GDM1 (cell line): ENCODE results near the gene TOM1L2.
A peak's percentile ranks its signal among the peaks of the same experiment; 100 is the strongest.

Source experiments
- DNase-seq: peaks from one replicate; lab custom pipeline; 2025; lab: John Stamatoyannopoulos, UW

Gene TOM1L2

DNA sequence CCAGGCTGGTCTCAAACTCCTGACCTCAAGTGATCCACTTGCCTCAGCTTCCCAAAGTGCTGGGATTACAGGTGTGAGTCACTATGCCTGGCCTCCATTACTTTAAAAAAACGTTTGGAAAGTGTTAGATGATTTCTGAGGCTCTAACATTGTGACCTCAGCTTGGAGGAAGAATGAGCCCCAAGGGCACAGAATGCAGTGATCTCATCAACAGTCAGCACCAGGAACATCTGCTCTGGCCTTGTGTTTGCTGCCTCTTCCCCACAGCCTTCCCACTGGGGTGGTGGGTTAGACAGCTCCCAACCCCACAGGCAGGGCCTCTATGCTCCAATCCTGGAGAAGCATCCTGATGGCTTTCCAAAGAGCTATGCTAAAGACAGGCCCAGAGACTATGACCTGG is 97.7 kb downstream of the TOM1L2 start:
- DNase-seq = no peak

DNA sequence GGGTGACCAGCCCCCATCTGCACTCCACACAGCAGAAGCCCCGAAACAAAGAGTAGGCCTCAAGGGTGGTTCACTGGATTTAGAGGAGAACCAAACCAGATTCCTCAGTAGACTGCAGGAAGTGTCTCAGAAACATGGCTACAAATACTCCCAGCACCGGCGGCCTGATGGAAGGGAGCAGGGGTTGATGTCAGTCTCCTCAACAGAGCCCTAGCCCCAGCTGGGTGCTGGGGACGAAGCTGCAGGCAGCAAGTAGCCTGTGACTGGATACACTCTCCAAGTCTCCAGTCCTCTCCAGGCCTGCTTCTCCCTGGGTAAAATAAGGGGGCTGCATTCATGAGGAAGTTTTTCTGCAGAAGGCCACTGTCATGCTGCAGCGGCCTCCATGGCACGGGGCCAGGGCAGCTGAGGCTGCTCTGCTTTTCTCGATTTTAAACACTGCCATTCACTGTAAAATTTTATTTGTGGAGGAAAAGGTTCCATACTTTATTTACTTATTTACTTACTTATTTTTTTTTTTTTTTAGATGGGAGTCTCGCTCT is 98.7 kb downstream of the TOM1L2 start:
- DNase-seq = no peak

DNA sequence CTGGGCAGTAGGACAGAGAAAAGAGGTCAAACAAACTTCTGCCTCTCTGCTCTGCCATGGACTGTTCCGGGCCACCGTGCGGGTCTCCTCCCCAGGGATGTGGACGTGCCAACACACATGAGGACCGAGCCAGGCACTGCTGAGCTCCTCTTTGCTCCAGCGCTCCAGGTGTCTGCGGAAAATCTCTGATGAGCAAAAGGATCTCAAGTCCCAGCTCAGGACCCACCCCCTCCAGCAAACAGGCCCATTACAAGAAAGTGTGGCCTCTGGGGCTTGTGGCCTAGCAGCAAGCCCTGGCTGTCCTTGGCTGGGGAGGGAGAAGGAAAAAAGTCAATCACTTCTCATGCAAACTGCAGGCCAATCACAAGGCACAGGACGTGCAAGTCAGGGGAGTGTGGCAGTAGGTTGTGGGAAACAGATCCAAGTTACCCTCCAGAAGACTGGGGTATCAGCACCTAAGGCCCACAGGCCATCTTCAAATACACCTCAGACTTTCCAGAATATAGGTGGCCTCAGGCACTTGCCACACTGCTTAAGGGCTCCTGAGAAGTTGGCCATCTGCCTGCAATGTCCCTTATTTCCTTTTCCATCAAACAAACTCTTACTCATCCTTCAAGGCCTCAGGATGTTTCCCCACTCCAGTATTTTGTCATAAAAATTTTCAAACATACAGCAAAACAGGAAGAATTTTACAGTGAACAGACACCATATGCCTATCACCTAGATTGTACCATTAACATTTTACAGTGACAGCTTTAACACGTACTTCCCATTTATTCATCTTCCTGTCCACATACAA is 99.5 kb downstream of the TOM1L2 start:
- DNase-seq = no peak

DNA sequence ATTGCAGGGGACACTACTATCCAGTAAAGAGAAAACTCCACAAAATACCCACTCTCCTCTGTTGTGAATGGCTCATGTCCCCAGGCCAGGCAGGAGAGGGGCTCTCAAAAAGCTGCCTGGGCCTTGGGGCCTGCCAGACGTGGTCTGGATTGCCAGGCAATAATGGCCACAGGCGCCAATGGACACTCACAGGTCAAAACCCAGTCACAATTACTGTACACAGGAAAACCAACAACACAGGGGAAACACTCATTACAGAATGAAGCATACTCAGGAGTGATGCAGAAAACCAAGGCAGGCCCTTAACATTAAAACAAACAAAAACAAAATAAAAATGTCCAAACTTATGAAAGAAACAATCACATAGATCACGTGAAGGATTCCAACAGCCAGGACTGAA is 100.3 kb downstream of the TOM1L2 start:
- DNase-seq = no peak

DNA sequence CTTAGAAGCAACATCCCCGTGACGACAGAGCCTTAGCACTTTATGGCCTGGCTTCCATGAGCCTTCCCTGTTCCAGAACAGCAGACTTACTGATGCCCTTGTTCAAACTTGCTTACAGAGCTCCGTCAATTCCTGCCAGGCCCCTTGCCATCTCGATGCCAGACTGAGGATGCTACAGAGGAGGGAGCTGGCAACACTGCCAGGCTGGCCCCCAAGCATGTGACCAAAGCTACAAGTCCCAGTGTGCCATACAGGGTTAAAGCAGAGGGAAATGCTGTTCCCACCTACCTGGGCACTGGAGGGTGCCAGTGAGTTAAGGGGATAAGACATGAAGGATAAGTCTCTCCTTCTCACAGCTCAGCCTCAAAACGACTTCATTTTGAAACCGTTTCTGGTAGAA is 102.0 kb downstream of the TOM1L2 start:
- no peak for DNase-seq

DNA sequence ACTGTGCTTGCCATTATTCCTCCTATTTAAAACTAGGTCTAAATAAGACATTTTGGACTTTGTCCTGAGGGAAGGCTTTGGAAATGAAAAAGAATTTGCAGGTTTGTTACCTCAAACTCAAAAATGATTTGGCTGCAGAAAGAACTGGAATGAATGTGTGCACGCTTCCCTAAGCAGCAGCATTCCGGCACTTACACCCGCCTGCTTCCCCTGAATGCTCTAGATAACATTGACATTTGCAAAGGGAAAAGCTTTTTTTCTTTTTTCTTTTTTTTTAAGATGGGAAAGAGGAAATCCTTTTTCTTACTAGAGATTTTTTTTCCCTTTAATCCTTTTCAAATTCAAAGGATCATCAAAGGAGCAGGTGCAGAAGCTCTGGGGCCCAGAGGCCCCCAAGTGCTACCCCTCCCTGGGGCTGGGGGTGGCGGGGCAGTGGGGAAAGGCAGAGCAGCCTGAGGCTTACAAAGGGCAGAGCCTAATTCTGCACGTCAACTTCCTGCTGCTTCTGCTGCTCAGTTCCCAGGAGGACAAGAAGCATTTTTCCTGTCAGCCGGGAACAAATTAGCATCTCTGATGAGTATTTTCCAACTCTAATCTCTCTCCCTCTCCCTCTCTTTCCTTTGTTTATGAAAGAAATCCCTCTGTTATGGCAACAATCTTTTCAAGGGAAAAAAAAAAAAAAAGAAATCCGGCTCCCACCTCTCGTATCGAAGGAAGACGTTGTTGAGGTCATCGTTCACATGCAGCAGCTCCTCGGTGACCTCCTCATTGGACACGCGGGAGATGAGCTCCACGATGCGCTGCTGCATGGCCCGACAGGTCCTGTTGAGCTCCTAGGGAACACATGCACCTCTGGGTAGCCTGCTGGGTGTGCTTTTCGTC is 103.3 kb downstream of the TOM1L2 start:
- no peak for DNase-seq

DNA sequence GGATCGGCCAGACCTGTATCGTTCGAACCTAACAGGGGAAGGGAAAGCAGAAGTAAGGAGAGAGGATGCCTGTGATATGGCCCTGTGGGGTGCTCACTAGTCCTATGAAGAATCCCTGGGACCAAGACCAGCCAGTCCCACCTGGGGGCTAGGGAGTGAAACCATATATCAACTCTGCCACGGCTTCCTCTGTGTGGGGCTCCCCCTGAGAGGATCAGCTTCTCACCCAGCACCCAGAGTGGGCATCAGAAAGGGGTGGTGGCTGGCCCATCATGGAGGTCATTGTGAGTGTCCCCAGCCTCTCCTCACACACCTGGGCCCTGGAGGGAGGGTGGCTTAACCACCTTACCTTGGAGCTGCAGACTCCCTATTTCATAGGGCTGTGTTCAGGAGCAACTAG is 105.3 kb downstream of the TOM1L2 start:
- DNase-seq = no peak

DNA sequence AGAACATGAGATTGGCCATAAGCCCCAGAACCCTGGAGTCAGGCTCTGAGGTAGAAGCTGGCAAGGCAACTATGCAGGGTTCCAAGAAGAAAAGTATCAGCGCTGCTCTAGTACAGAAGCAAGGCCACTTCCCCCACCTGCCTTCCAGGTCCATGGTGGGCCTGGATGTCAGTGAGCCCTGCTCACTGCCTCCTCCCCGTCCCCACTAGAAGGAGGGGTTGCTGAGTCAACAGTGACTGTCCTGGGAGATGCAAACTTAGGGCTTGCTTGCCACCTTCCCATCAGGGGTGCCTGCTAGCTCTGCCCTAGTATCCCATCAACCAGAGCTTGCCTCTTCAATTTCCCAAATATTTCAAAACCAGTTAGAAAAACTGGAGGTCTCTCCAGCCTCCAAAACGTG is 105.8 kb downstream of the TOM1L2 start:
- DNase-seq = no peak

DNA sequence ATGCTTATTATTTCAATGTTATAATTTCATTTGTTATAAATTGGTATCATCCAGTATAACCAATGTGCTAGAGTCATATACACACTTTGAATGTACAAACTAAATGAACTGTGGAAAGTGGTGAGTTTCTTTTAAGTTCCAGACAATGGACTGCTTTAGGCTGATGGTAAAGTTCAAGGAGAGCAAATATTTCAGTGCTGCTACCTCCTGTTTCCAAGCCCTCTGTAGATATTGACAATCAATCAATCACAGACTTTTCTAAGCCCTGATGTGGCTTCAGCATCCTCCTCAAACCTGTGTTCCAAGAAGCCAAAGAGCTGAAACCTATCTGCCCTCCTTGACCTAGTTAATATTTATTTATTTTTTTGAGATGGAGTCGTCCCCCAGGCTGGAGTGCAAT is 107.2 kb downstream of the TOM1L2 start:
- DNase-seq = no peak

DNA sequence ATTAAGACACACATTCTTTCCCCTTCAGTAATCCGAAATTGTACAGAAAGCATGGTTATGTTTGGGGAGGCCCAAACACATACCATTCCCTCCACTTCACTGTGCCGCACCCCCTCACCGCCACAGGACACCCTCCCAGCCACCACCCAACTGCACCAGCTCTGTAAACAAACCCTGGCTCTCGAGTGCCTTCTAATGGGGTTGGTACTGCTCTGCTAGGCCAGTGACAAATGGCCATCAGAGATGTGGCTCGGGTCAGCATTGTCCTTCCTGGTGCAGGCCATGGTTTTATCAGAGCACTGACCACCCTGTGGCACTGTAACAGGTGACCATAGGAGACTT is 111.5 kb downstream of the TOM1L2 start:
- DNase-seq = no peak

DNA sequence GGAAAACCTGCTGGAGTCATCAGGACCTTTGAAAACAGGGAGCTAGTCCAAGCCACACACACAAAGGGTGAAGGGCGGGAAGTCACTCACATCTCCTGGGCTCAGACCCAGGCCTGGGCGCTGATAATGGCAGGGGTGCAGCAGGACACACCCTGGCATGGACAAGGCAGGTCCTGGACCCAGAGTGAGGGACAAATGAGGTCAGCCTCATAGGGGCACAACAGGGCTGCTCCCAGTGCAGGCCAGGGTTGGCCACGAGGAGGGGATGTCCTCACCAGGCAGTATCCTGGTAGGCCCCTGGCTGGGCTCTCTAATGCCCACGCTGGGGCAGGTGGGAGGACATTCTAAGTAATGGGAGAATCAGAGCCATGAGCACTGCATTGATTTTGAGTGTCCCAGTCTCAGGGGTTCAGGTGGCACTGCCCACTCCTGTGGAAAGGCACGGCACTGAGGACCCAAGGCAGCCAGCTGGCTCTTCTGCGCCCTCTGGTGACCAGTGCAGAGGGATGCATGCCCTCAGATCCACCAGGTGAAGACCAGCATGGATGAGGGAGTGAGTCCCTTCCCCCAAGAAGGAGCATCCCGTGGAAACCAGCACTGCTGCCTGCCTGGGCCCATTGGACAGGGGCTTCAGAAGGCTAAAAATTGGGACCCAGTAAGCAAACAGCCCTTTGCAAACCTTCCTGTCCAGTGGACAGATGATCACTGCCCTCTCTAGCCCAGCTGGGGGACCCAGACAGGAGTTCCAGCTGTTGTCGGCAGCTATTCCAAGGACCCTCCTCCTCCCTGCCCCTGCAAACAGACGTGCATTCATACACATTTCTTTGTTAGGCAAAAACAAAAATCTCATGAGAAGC is 112.1 kb downstream of the TOM1L2 start:
- peak; percentile 39 for DNase-seq

DNA sequence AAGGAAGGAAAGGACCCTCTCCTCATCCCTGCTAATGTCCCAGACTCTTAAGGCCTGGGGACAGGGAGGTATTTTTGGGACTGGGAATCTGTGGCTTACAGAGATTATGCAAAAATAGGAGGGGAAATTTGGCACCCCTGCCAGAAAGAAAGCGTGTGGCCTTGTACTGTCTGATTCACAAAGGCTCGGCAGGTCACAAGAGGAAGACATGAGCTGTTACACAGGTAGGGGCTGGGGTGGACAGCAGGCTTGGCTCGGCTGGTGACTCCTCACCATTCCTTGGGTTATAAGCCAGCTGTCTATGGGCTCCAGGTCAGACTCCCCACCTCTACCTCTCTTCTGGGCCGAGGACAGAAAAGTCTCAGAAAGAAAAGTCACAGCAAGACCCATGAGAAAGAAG is 114.7 kb downstream of the TOM1L2 start:
- no peak for DNase-seq

DNA sequence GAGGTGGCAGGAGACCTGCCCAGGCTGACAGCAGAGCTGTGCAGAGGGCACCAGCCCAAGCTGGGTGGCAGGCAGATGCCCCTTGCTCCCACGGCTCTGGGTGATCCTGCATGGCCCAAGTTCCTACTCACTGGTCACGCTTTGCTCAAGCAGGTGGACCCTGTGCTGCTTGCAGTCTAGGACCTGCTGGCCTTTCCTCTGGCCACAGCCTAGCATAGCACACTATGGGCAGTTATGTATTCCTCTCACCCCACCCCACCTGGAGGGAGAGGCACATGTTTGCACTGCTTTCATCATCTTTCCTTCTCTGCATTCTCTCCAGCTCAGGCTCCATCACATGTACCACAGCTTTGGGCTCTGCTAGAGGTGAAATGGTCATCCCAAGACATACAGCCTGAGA is 115.8 kb downstream of the TOM1L2 start:
- DNase-seq = no peak

DNA sequence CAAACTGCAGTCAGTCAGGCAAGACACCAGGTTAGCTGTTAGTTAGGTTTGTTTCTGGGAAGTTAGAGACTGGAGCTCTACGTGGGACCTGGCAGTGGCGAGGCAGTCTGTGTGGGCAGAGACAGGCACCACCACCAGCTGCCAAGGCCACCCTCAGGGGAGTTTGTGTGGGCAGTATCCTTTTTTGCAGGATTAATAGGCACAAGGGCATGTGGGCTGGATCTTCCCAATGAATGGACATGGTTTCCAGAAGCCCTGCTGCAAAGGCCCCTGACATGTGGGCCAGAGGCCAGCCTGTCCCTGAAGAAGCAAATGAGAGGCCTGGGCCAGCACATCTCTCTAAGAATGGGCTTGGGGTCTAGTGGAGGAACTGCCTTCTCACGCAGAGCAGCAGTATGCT is 116.2 kb downstream of the TOM1L2 start:
- no peak for DNase-seq

DNA sequence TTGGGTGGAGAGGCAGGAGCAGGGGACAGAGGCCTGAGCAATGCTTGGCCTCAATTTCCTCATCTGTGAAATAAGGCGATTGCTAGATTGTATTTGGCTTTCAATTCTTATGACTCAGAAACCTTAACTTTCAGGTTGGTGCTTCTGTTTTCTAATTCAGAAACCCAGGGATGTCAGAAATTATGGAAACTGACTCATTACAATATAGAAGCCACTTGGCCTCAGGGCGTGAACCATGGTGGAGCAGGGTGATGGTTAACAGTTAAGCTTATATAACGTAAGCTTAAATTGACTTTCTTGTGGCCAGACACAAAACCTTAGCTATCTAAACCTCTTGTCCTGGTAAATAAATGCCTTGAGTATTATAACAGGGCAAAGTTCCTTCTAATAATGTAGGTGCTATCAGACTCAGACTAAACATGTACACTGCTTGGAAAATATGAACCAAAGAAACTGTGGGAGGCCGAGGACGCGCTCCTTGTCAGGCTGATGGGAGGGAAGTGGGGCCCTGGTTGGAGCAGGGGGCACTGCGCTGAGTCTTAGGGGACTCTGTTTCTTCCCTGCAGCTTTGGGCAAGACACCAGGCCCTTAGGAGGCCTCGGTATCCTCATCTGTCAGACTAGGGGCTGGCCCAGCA is 118.3 kb downstream of the TOM1L2 start:
- no peak for DNase-seq

DNA sequence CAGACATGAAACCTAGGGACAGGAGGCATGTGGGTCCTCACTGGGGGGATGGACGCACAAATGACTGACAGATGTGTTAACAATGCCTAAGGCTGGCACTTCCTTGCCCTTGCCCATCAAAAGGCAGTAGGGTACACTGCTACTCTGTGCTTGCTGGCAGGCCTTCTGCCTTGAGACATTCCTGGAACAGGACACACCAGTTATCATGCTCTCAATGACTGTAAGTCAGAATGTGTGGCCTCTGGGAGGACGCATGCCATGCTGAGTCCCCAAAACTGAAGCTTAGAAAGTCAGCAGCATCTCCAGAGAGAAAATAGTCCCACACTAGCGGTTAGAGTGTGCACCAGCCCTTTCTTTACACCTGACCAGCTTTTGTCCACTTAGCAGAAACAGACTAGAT is 119.3 kb downstream of the TOM1L2 start:
- no peak for DNase-seq

DNA sequence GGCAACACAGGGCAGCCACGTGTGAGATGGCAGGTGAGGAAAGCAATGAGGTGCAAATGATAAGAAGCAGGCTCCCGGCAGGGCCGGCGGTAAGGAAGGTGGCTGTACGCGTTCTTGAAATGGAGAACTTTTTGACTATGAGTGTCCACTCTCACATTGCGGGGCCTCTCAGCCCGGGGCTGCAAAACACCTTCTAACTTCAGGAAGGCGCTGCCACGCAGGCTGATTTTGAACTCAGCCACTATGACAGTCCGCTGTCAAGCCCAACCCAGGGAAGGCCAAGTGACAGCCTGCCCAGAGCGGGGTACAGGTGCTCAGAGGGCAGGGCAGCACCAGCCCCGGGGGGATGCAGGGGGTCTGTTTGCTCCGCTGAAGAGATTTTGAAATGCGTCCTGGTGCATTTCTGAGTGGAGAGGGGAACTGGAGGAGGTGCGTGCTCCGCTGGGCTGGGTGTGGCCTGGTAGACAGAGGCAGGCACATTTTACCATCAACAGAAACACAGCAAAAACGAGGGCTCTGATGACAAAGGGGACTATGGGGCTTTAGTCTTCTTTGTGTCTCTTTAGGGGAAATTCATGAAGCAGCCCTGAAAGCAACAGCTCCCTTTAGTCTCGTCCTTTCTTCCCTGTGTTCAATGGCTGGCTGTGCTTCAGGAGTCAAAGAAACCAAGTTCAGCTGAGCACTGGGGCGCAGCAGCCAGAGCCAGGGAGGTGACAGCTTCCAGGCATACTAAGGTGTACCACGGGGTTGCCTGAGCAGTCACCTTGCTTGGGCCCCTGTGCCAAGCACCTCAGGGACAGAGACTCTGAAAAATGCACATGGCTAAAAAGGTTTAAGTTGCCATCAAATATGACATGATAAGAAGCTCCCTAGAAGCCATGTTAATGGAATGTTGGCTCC is 120.8 kb downstream of the TOM1L2 start:
- no peak for DNase-seq

DNA sequence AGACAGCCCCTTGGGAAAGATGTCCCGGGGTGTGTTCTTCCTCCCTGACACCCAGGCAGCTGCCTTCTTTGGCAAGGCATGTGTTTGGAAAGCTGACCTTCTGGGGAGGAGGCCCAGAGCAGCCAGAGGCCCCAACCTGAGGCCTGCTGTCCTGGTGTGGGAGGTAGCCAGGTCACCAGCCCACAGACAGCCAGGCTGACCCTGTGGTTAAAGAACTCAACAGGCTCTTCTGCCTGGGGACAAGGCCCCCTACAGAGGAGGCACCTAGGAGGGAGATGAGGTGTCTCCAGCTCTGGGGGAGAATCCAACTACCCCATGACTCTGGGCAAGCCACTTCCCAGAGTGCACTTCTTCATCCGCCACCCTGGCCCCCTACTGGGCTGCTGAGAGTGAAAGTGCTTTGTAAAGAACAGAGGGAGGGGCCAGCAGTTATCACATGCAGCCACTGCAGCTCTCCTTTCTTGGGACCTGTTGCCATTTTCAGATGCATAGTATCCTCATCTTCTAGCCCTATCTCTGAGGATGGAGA is 122.3 kb downstream of the TOM1L2 start:
- DNase-seq = peak; percentile 20

DNA sequence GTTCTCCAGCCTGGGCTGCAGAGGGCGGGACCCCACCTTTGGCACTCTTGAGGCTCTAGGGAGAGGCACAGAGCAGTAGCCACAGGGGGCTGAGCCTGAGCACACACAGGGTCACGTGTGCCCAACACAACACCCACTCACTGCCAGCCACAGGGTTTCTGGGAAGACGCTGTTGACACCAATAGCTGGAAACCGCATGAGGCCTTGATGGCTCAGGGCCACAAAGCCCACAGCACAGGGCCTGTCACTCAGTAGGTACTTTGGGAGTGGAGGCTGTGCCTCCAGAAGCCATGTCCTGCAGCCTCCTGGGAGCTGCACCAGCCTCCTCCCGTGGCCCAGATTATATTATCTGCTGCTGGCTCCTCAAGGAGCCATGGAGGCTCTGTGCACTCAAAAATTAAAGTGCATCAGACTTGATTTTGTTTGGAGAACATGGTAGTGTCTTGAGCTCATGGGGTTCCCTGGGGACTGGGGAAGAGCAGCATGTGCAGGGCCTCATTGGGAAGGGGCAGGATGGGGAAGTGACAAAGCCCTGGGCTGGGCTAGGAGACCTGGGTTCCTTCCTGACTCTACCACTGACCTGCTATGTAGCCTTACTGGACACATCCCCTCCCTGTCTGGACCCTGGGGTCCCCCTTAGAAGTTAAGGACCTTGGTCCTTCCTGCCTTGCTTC is 122.9 kb downstream of the TOM1L2 start:
- peak; percentile 63 for DNase-seq
